IMR-90 (cell line): Measurements from ENCODE around the gene WDR53. TPM values are rescaled to one million over a fixed set of nuclear protein-coding genes. Genes with fewer than 3 reads are reported as not detected.

Source experiments
- ATAC-seq: fragments of 200-7000 bp; cut with Tn5 transposase; 2 replicates; pipeline ENCODE4 v1.9.1; 2020; ENCODE audit warnings: low read depth, mild to moderate bottlenecking, moderate library complexity
- BruUV-seq: library from RNA; stranded (reverse); fragments of 400-500 nt; replicated peaks from 2 replicates; lab custom pipeline; 2021; lab: Mats Ljungman, UMichigan
- CTCF ChIA-PET: fragments of 300-600 bp; formaldehyde crosslinking; extraction: SDS; loops from one replicate; lab custom pipeline; 2021; ENCODE audit warnings: antibody characterized with exemption; lab: Yijun Ruan, JAX
- POLR2A ChIA-PET: fragments of 300-600 bp; sonication (Branson Sonifier 250); formaldehyde crosslinking; loops from one replicate; lab custom pipeline; 2022; ENCODE audit warnings: antibody characterized with exemption; ENCODE audit not compliant: unreplicated experiment; lab: Charles Lee
- DNase-seq: peaks from one replicate; pipeline ENCODE4 v3.0.0; 2013
- H2AFZ ChIP-seq: replicated peaks from 2 replicates; pipeline ENCODE3; 2013; ENCODE audit warnings: low read length, mild to moderate bottlenecking; ENCODE audit not compliant: poor library complexity
- H2AK5ac ChIP-seq: 2 replicates; pipeline ENCODE4 v1.6.1; 2013; ENCODE audit warnings: low read depth, low read length, inconsistent platforms
- H2AK9ac ChIP-seq: replicated peaks from 2 replicates; pipeline ENCODE3; 2013; ENCODE audit warnings: mild to moderate bottlenecking, low read depth, low read length, moderate library complexity; ENCODE audit not compliant: poor library complexity
- H2BK120ac ChIP-seq: 2 replicates; pipeline ENCODE4 v1.6.1; 2013; ENCODE audit warnings: low read depth, low read length, inconsistent platforms
- H2BK15ac ChIP-seq: 3 replicates; pipeline ENCODE4 v1.6.1; 2013; ENCODE audit warnings: low read depth, low read length, inconsistent platforms
- H2BK20ac ChIP-seq: 2 replicates; pipeline ENCODE4 v1.6.1; 2013; ENCODE audit warnings: low read depth, mild to moderate bottlenecking, inconsistent platforms, low read length, moderate library complexity
- H2BK5ac ChIP-seq: 2 replicates; pipeline ENCODE4 v1.6.1; 2013; ENCODE audit warnings: mild to moderate bottlenecking, low read depth, low read length, inconsistent platforms; ENCODE audit not compliant: poor library complexity, severe bottlenecking
- H3K14ac ChIP-seq: replicated peaks from 2 replicates; pipeline ENCODE4 v1.6.1; 2013; ENCODE audit warnings: low read depth, low read length, inconsistent platforms
- H3K18ac ChIP-seq: 2 replicates; pipeline ENCODE4 v1.6.1; 2013; ENCODE audit warnings: low read depth, low read length, control low read depth
- H3K23ac ChIP-seq: 2 replicates; pipeline ENCODE4 v1.6.1; 2013; ENCODE audit warnings: low read depth, low read length, inconsistent platforms
- H3K27ac ChIP-seq: 2 replicates; pipeline ENCODE4 v1.5.1; 2013; ENCODE audit warnings: mild to moderate bottlenecking, control low read depth, low read length; ENCODE audit not compliant: insufficient read depth
- H3K27me3 ChIP-seq: 2 replicates; pipeline ENCODE4 v1.6.1; 2013; ENCODE audit warnings: low read length; ENCODE audit not compliant: control insufficient read depth, insufficient read depth
- H3K36me3 ChIP-seq: 2 replicates; pipeline ENCODE4 v1.6.1; 2013; ENCODE audit warnings: low read length, mixed read lengths; ENCODE audit not compliant: control insufficient read depth, insufficient read depth
- H3K4ac ChIP-seq: 2 replicates; pipeline ENCODE4 v1.6.1; 2013; ENCODE audit warnings: low read depth, low read length, inconsistent platforms
- H3K4me1 ChIP-seq: 2 replicates; pipeline ENCODE4 v1.6.1; 2013; ENCODE audit warnings: low read length, mixed read lengths; ENCODE audit not compliant: control insufficient read depth, insufficient read depth
- H3K4me2 ChIP-seq: 2 replicates; pipeline ENCODE4 v1.6.1; 2013; ENCODE audit warnings: low read depth, mild to moderate bottlenecking, control low read depth, low read length, moderate library complexity
- H3K4me3 ChIP-seq: 2 replicates; pipeline ENCODE4 v1.5.1; 2013; ENCODE audit warnings: low read depth, mild to moderate bottlenecking, control low read depth, low read length, moderate library complexity; ENCODE audit not compliant: insufficient read depth
- H3K56ac ChIP-seq: 2 replicates; pipeline ENCODE4 v1.6.1; 2013; ENCODE audit warnings: low read length, inconsistent platforms; ENCODE audit not compliant: insufficient read depth; ENCODE audit errors: extremely low read depth
- H3K79me1 ChIP-seq, 2 experiments: 2 replicates each; pipeline ENCODE4 v1.6.1; 2013; ENCODE audit warnings: low read length in 2 of 2, inconsistent platforms in 1 of 2, low read depth in 1 of 2
- H3K9ac ChIP-seq: 2 replicates; pipeline ENCODE4 v1.6.1; 2013; ENCODE audit warnings: low read depth, low read length, control low read depth
- H3K9me1 ChIP-seq: 2 replicates; pipeline ENCODE4 v1.6.1; 2013; ENCODE audit warnings: low read length, inconsistent platforms; ENCODE audit not compliant: insufficient read depth
- H3K9me3 ChIP-seq: 2 replicates; pipeline ENCODE4 v1.6.1; 2013; ENCODE audit warnings: low read length; ENCODE audit not compliant: control insufficient read depth, insufficient read depth
- H4K20me1 ChIP-seq: 2 replicates; pipeline ENCODE4 v1.6.1; 2013; ENCODE audit warnings: low read length, inconsistent platforms; ENCODE audit not compliant: insufficient read depth
- H4K5ac ChIP-seq: 2 replicates; pipeline ENCODE4 v1.6.1; 2013; ENCODE audit warnings: mild to moderate bottlenecking, low read depth, low read length, control low read depth
- H4K8ac ChIP-seq, 2 experiments: 2 replicates each; pipeline ENCODE4 v1.6.1; 2013; ENCODE audit warnings: low read depth in 2 of 2, low read length in 2 of 2, control low read depth in 1 of 2, inconsistent platforms in 1 of 2
- H4K91ac ChIP-seq: 2 replicates; pipeline ENCODE4 v1.6.1; 2013; ENCODE audit warnings: low read depth, low read length, inconsistent platforms; ENCODE audit not compliant: insufficient read depth
- BHLHE40 ChIP-seq: fragments of 150-350 bp; IDR thresholded peaks from 2 replicates; pipeline ENCODE4 v1.6.1; 2016; ENCODE audit warnings: mild to moderate bottlenecking, low read depth, low read length
- CEBPB ChIP-seq: IDR thresholded peaks from 2 replicates; pipeline ENCODE4 v1.6.1; 2012; ENCODE audit warnings: low read depth, low read length, improper control_type of control experiment
- FOS ChIP-seq: fragments of 150-350 bp; IDR thresholded peaks from 2 replicates; pipeline ENCODE4 v1.6.1; 2016; ENCODE audit warnings: low read depth, low read length
- MAFK ChIP-seq: IDR thresholded peaks from 2 replicates; pipeline ENCODE4 v1.6.1; 2012; ENCODE audit warnings: low read depth, low read length, improper control_type of control experiment
- MAZ ChIP-seq: IDR thresholded peaks from 2 replicates; pipeline ENCODE4 v1.6.1; 2012; ENCODE audit warnings: low read depth, mild to moderate bottlenecking, low read length, improper control_type of control experiment, moderate library complexity, borderline replicate concordance
- MXI1 ChIP-seq: IDR thresholded peaks from 2 replicates; pipeline ENCODE4 v1.6.1; 2012; ENCODE audit warnings: low read depth, mild to moderate bottlenecking, low read length, moderate library complexity, borderline replicate concordance
- POLR2A ChIP-seq: IDR thresholded peaks from 2 replicates; pipeline ENCODE4 v1.6.1; 2012; ENCODE audit warnings: mild to moderate bottlenecking, low read depth, low read length
- RCOR1 ChIP-seq: IDR thresholded peaks from 2 replicates; pipeline ENCODE4 v1.6.1; 2012; ENCODE audit warnings: mild to moderate bottlenecking, low read length, improper control_type of control experiment; ENCODE audit not compliant: insufficient replicate concordance
- SMC3 ChIP-seq: fragments of 150-350 bp; IDR thresholded peaks from 2 replicates; pipeline ENCODE4 v1.6.1; 2016; ENCODE audit warnings: low read depth, mild to moderate bottlenecking, antibody characterized with exemption, low read length, moderate library complexity
- WGBS, 2 experiments: methylation state at CpG; one replicate each; pipeline versions ENCODE4 v1.1.5 to v1.1.7; 2013; ENCODE audit warnings: missing lambda C conversion rate in 2 of 2; ENCODE audit not compliant: insufficient read length in 1 of 2; ENCODE audit errors: extremely low coverage in 2 of 2; 5-methylcytosine and 5-hydroxymethylcytosine counted together
- dilution Hi-C: fragments of 300-500 bp; cut with HindIII; formaldehyde crosslinking; loops from one replicate; pipeline ENCODE4 v1.14.3; 2018; ENCODE audit warnings: low sequenced_read_pairs; ENCODE audit not compliant: unreplicated experiment
- in situ Hi-C: fragments of 300-500 bp; cut with MboI; formaldehyde crosslinking; loops from 3 replicates; pipeline ENCODE4 v1.14.3; 2019; ENCODE audit warnings: low sequenced_read_pairs, inconsistent platforms, mixed read lengths
- intact Hi-C: fragments of 100-400 bp; cut with micrococcal nuclease; formaldehyde crosslinking; loops from 2 replicates; pipeline ENCODE4 v1.10.0; 2022
- polyA plus RNA-seq, 3 experiments: library from polyadenylated mRNA; depleted of rRNA; stranded (reverse); fragments of >200 nt; gene quantifications; 2 replicates each; pipeline ENCODE4 v1.2.3, GENCODE V29; 2012; ENCODE audit warnings: low replicate concordance in 1 of 3
- total RNA-seq: library from RNA; depleted of rRNA; stranded (reverse); fragments of >200 nt; gene quantifications from 2 replicates; pipeline ENCODE4 v1.2.3, GENCODE V29; 2012
- TF ChIP-seq, protein P1 (sequence below): fragments of 150-350 bp; IDR thresholded peaks from 2 replicates; pipeline ENCODE4 v1.6.1; 2017; ENCODE audit warnings: mild to moderate bottlenecking, antibody characterized with exemption, low read length, low read depth
- TF ChIP-seq, protein P2 (sequence below): conservative IDR thresholded peaks from 2 replicates; pipeline ENCODE4 v1.5.1; 2012; ENCODE audit warnings: mild to moderate bottlenecking, low read depth, low read length, improper control_type of control experiment

Gene WDR53
- total and polyA plus RNA-seq, 2 of the 4 experiments (the other 2 are of a cell fraction): 5.7 to 5.9 TPM

DNA sequence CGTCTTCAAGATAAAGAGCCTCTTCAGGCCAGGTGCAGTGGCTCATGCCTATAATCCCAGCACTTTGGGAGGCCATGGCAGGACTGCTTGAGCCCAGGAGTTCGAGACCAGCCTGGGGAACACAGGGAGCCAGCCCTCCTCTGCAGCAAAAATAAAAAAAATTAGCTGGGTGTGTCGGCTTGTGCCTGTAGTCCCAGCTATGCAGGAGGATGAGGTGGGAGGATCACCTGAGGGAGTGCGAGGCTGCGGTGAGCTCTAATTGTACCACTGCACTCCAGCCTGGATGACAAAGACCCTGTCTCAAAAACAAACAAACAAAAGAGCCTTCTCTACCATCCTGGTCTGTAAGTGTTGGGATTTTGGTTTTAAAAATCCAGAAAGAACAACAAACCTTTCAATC, 11.1 kb downstream of the WDR53 start:
- no peak overlapping the region for H3K14ac ChIP-seq
- in situ Hi-C loops: no loop called here

More for the DNA sequence above, 11.1 kb downstream of the WDR53 start:
- no peaks in the 10 kb centered on the region for H3K4me1 ChIP-seq
- H3K4me2 ChIP-seq: no peak overlapping the region
- no peak overlapping the region for H3K27ac ChIP-seq
- no peak overlapping the region for H2BK20ac ChIP-seq
- no peak overlapping the region for H3K4ac ChIP-seq
- H3K36me3 ChIP-seq: peaks cover 9% of the 10 kb centered on the region
- no peak overlapping the region for H4K5ac ChIP-seq
- no peak overlapping the region for H3K56ac ChIP-seq
- no peak for TF ChIP-seq MAZ
- TF ChIP-seq, protein P1, sequence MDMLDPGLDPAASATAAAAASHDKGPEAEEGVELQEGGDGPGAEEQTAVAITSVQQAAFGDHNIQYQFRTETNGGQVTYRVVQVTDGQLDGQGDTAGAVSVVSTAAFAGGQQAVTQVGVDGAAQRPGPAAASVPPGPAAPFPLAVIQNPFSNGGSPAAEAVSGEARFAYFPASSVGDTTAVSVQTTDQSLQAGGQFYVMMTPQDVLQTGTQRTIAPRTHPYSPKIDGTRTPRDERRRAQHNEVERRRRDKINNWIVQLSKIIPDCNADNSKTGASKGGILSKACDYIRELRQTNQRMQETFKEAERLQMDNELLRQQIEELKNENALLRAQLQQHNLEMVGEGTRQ: no peak
- TF ChIP-seq FOS: no peak
- TF ChIP-seq SMC3: no peak
- TF ChIP-seq, protein P2, sequence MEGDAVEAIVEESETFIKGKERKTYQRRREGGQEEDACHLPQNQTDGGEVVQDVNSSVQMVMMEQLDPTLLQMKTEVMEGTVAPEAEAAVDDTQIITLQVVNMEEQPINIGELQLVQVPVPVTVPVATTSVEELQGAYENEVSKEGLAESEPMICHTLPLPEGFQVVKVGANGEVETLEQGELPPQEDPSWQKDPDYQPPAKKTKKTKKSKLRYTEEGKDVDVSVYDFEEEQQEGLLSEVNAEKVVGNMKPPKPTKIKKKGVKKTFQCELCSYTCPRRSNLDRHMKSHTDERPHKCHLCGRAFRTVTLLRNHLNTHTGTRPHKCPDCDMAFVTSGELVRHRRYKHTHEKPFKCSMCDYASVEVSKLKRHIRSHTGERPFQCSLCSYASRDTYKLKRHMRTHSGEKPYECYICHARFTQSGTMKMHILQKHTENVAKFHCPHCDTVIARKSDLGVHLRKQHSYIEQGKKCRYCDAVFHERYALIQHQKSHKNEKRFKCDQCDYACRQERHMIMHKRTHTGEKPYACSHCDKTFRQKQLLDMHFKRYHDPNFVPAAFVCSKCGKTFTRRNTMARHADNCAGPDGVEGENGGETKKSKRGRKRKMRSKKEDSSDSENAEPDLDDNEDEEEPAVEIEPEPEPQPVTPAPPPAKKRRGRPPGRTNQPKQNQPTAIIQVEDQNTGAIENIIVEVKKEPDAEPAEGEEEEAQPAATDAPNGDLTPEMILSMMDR: no peak
- TF ChIP-seq BHLHE40: no peak
- TF ChIP-seq POLR2A: no peak
- no peak for TF ChIP-seq MAFK
- TF ChIP-seq CEBPB: no peak
- no peak for TF ChIP-seq RCOR1
- no peak for TF ChIP-seq MXI1
- no peak overlapping the region for H2AK9ac ChIP-seq
- H3K9me3 ChIP-seq: no peaks in the 10 kb centered on the region
- H3K18ac ChIP-seq: no peak overlapping the region
- H3K79me1 ChIP-seq: peaks cover 18 to 23% of the 10 kb centered on the region in 2 experiments
- no peak overlapping the region for H2BK5ac ChIP-seq
- DNase-seq (no peak), ATAC-seq (no peak)
- no TSS peak for BruUV-seq
- no peak overlapping the region for H3K23ac ChIP-seq
- ChIA-PET POLR2A (no interaction called here), CTCF (interaction anchor here (0.7 kb wide), 1 partner anchor 14 kb away, joined by 3 read pairs; no protein-coding TSS in a partner anchor)
- no peak overlapping the region for H2AK5ac ChIP-seq
- no peaks in the 10 kb centered on the region for H3K27me3 ChIP-seq
- H2AFZ ChIP-seq: no peak overlapping the region
- no peak overlapping the region for H4K8ac ChIP-seq
- dilution Hi-C loops: no loop called here
- intact Hi-C loops: no loop called here
- H3K4me3 ChIP-seq: no peak overlapping the region
- H2BK15ac ChIP-seq: no peak overlapping the region
- WGBS, 2 experiments: no CpG with 5 or more reads among the region's 5 CpGs
- H4K91ac ChIP-seq: no peak overlapping the region
- no peak overlapping the region for H2BK120ac ChIP-seq
- H3K9ac ChIP-seq: no peak overlapping the region
- no peaks in the 10 kb centered on the region for H4K20me1 ChIP-seq
- H3K9me1 ChIP-seq: peaks cover 9% of the 10 kb centered on the region
